Fibroblast of lung (primary cell): ENCODE measurements around the gene HPSE2. TPM values are rescaled to one million over a fixed set of nuclear protein-coding genes. Genes with fewer than 3 reads are reported as not detected.
A peak's percentile ranks its signal among the peaks of the same experiment; 100 is the strongest.

Source experiments
- DNase-seq, 2 donors: peaks; one replicate each; pipeline versions ENCODE4 v3.0.0 to v3.0.0-alpha.2; 2010; ENCODE audit warnings: low read depth in 2 of 2
- H2AFZ ChIP-seq: 2 replicates; pipeline ENCODE4 v1.5.1; 2012; ENCODE audit warnings: low read length, control low read depth, inconsistent platforms
- H3K27ac ChIP-seq: 2 replicates; pipeline ENCODE4 v1.5.1; 2011; ENCODE audit warnings: low read length, control low read depth; ENCODE audit not compliant: insufficient read depth
- H3K27me3 ChIP-seq: 2 replicates; pipeline ENCODE4 v1.5.1; 2011; ENCODE audit warnings: mild to moderate bottlenecking, low read length; ENCODE audit not compliant: control insufficient read depth, insufficient read depth
- H3K36me3 ChIP-seq: 2 replicates; pipeline ENCODE4 v1.5.1; 2011; ENCODE audit warnings: low read length; ENCODE audit not compliant: control insufficient read depth, insufficient read depth
- H3K4me1 ChIP-seq: 2 replicates; pipeline ENCODE4 v1.5.1; 2011; ENCODE audit warnings: low read length; ENCODE audit not compliant: control insufficient read depth, insufficient read depth; ENCODE audit errors: extremely low read depth
- H3K4me2 ChIP-seq: 2 replicates; pipeline ENCODE4 v1.5.1; 2011; ENCODE audit warnings: low read length, control low read depth; ENCODE audit not compliant: insufficient read depth; ENCODE audit errors: extremely low read depth
- H3K4me3 ChIP-seq, 4 experiments: fragments of 200-600 bp in 1 of 4; sonication (generic) in 1 of 4; replicated peaks in 1 of 4; 2 replicates each; pipeline ENCODE4 v1.5.1; 2011 to 2016; ENCODE audit warnings: low read length in 4 of 4, low read depth in 3 of 4, mild to moderate bottlenecking in 3 of 4, control low read depth in 2 of 4, inconsistent platforms in 1 of 4, mixed read lengths in 1 of 4; ENCODE audit not compliant: insufficient read depth in 1 of 4; ENCODE audit errors: control extremely low read depth in 1 of 4
- H3K79me2 ChIP-seq: 2 replicates; pipeline ENCODE4 v1.5.1; 2012; ENCODE audit warnings: mild to moderate bottlenecking, low read length, inconsistent platforms; ENCODE audit not compliant: control insufficient read depth, insufficient read depth
- H3K9ac ChIP-seq: 2 replicates; pipeline ENCODE4 v1.5.1; 2011; ENCODE audit warnings: mild to moderate bottlenecking, low read length, control low read depth; ENCODE audit not compliant: insufficient read depth
- H3K9me3 ChIP-seq: 2 replicates; pipeline ENCODE4 v1.5.1; 2012; ENCODE audit warnings: low read depth, low read length; ENCODE audit not compliant: control insufficient read depth, insufficient read depth
- H4K20me1 ChIP-seq: 2 replicates; pipeline ENCODE4 v1.5.1; 2011; ENCODE audit warnings: low read length; ENCODE audit not compliant: control insufficient read depth, insufficient read depth; ENCODE audit errors: extremely low read depth
- EZH2 ChIP-seq: IDR thresholded peaks from 2 replicates; pipeline ENCODE4 v1.5.1; 2012; ENCODE audit warnings: low read length, control low read depth, mild to moderate bottlenecking; ENCODE audit errors: missing control alignments
- polyA plus RNA-seq, 2 donors: library from polyadenylated mRNA; depleted of rRNA in 1 of 2; stranded (reverse) in 1 of 2; unstranded in 1 of 2; fragments of >200 nt; gene quantifications; 2 replicates each; pipeline ENCODE4 v1.2.1, GENCODE V29; 2011 to 2012; ENCODE audit warnings: missing spikeins in 1 of 2
- total RNA-seq: library from RNA; depleted of rRNA; stranded (reverse); fragments of >200 nt; gene quantifications from 2 replicates; pipeline ENCODE4 v1.2.1, GENCODE V29; 2014
- TF ChIP-seq, protein P1 (sequence below), 2 donors: IDR thresholded peaks in 1 of 2; conservative IDR thresholded peaks in 1 of 2; 1 replicate in 1 of 2; 2 replicates in 1 of 2; pipeline ENCODE4 v1.5.1; 2011 to 2012; ENCODE audit warnings: low read length in 2 of 2, control low read depth in 1 of 2, inconsistent platforms in 1 of 2, low read depth in 1 of 2, mild to moderate bottlenecking in 1 of 2

Gene HPSE2
- total and polyA plus RNA-seq, 2 donors (not counting 1 experiment from before 2014, with no cell fraction given): 0.02 to 0.17 TPM

DNA sequence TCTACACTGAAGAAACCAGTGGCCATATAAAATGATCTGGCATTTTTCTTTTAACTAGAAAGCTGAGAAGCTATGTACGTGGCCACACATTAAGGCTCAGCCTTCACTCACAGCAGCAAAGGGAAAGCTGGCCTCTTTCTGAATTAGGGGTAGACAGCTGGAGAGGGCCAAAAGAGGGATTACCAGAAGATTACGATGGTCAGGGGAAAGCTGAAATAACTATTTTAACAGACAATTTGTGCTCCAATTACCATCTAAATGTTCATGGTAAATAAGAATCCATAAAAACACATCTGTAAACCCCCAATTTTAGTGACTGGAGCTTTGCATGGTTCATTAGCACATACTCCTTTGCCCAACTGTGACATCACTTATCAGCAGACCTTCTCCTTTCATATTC is 314.3 kb downstream of the HPSE2 start:
- Histone ChIP-seq H3K27me3 (no peaks in the 10 kb centered on the region), H3K9me3 (no peaks in the 10 kb centered on the region), H4K20me1 (no peaks in the 10 kb centered on the region), H3K9ac (no peak overlapping the region), H3K4me2 (no peak overlapping the region), H2AFZ (no peak overlapping the region), H3K79me2 (no peaks in the 10 kb centered on the region), H3K4me3 (no peak overlapping the region), H3K27ac (no peak overlapping the region), H3K36me3 (no peaks in the 10 kb centered on the region), H3K4me1 (peaks cover 2% of the 10 kb centered on the region)
- no peak for DNase-seq
- TF ChIP-seq, protein P1, sequence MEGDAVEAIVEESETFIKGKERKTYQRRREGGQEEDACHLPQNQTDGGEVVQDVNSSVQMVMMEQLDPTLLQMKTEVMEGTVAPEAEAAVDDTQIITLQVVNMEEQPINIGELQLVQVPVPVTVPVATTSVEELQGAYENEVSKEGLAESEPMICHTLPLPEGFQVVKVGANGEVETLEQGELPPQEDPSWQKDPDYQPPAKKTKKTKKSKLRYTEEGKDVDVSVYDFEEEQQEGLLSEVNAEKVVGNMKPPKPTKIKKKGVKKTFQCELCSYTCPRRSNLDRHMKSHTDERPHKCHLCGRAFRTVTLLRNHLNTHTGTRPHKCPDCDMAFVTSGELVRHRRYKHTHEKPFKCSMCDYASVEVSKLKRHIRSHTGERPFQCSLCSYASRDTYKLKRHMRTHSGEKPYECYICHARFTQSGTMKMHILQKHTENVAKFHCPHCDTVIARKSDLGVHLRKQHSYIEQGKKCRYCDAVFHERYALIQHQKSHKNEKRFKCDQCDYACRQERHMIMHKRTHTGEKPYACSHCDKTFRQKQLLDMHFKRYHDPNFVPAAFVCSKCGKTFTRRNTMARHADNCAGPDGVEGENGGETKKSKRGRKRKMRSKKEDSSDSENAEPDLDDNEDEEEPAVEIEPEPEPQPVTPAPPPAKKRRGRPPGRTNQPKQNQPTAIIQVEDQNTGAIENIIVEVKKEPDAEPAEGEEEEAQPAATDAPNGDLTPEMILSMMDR (conservative IDR thresholded peaks at IDR 0.05 in 1 of 2, IDR thresholded peaks at IDR 0.05 in 1 of 2; ENCODE audit: low read depth in 1 of 2, low read length in 2 of 2): no peak
- TF ChIP-seq EZH2: no peak

DNA sequence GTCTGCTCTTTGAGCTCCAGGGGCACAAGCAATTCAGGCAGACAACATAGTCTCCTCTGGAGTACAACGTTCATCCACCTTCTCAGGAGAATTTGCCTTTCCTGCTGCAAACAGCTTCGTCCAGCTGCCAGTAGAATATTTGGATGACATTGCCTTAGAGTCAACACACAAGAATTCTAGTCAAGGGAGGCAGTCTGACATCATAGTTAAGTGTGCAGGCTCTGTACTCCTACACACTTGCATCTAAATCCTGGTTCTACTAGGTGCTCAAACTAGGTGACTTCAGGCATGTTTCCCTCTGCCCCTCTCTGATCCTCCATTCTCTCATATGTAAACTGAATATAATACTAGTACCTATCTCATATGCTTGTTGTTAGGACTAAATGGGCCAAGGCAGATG is 314.8 kb downstream of the HPSE2 start:
- Histone ChIP-seq H3K9me3 (no peaks in the 10 kb centered on the region), H3K4me1 (peaks cover 2% of the 10 kb centered on the region), H3K9ac (no peak overlapping the region), H4K20me1 (no peaks in the 10 kb centered on the region), H3K4me3 (no peak overlapping the region), H2AFZ (no peak overlapping the region), H3K79me2 (no peaks in the 10 kb centered on the region), H3K36me3 (no peaks in the 10 kb centered on the region), H3K4me2 (peak overlapping the region; percentile 46), H3K27ac (peak overlapping the region; percentile 30), H3K27me3 (no peaks in the 10 kb centered on the region)
- DNase-seq: peak in 1 of 2 donors; percentile 74
- TF ChIP-seq EZH2: no peak
- TF ChIP-seq, protein P1 (conservative IDR thresholded peaks at IDR 0.05 in 1 of 2, IDR thresholded peaks at IDR 0.05 in 1 of 2; ENCODE audit: low read depth in 1 of 2, low read length in 2 of 2): no peak

GRCh38 chr10:98920360-98920759 is 315.3 kb downstream of the HPSE2 start:
- Histone ChIP-seq H3K79me2 (no peaks in the 10 kb centered on the region), H3K4me3 (no peak overlapping the region), H3K27me3 (no peaks in the 10 kb centered on the region), H2AFZ (no peak overlapping the region), H4K20me1 (no peaks in the 10 kb centered on the region), H3K9ac (no peak overlapping the region), H3K27ac (peak overlapping the region; percentile 30), H3K4me1 (peaks cover 2% of the 10 kb centered on the region), H3K4me2 (peak overlapping the region; percentile 58), H3K36me3 (no peaks in the 10 kb centered on the region), H3K9me3 (no peaks in the 10 kb centered on the region)
- no peak for TF ChIP-seq EZH2
- TF ChIP-seq, protein P1 (conservative IDR thresholded peaks at IDR 0.05 in 1 of 2, IDR thresholded peaks at IDR 0.05 in 1 of 2; ENCODE audit: low read depth in 1 of 2, low read length in 2 of 2): no peak
- peak in 1 of 2 donors; percentile 15 for DNase-seq
